ENCODE results near the gene ATXN1. TPM values are rescaled to one million over a fixed set of nuclear protein-coding genes. Genes with fewer than 3 reads are reported as not detected.

ATXN1 gene
- polyA plus RNA-seq, 4 donors: 4.6 to 16.5 (median 5.9) TPM

- FAIRE-seq: no peak
Observed at GRCh38 chr6:16438718-16439591, 322.3 kb downstream of the ATXN1 start.

GRCh38 chr6:16437984-16438383 is 323.3 kb downstream of the ATXN1 start:
- peaks cover 0 to 12% (median 0%) of the 10 kb centered on the region in 3 donors for H3K36me3 ChIP-seq (ENCODE audit: control insufficient read depth in 3 of 3, insufficient read depth in 2 of 3, low read depth in 1 of 3, low read length in 3 of 3)
- no peak for FAIRE-seq
- no peaks in the 10 kb centered on the region for H3K9me3 ChIP-seq (ENCODE audit: control insufficient read depth in 2 of 2, insufficient read depth in 1 of 2, low read depth in 1 of 2, low read length in 1 of 2)
- no peaks in the 10 kb centered on the region for H3K27me3 ChIP-seq (ENCODE audit: control insufficient read depth in 3 of 3, insufficient read depth in 3 of 3, low read length in 3 of 3)
- DNase-seq: no peak
- WGBS, 3 donors: 72 to 83% (median 73%) methylated on average over 3 of the region's 3 CpGs
- H3K27ac ChIP-seq (ENCODE audit: low read depth in 1 of 3, low read length in 2 of 3): no peak overlapping the region
- H3K4me1 ChIP-seq (ENCODE audit: control insufficient read depth in 3 of 3, insufficient read depth in 2 of 3, low read depth in 1 of 3, low read length in 2 of 3): no peaks in the 10 kb centered on the region
- no peak overlapping the region for H3K4me3 ChIP-seq (ENCODE audit: low read depth in 1 of 3, low read length in 3 of 3)

More at GRCh38 chr6:16438718-16439591, 322.3 kb downstream of the ATXN1 start:
- Histone ChIP-seq H3K27ac (ENCODE audit: low read depth in 1 of 3, low read length in 2 of 3) (no peak overlapping the region), H3K9me3 (ENCODE audit: control insufficient read depth in 2 of 2, insufficient read depth in 1 of 2, low read depth in 1 of 2, low read length in 1 of 2) (no peaks in the 10 kb centered on the region), H3K4me3 (ENCODE audit: low read depth in 1 of 3, low read length in 3 of 3) (no peak overlapping the region), H3K4me1 (ENCODE audit: control insufficient read depth in 3 of 3, insufficient read depth in 2 of 3, low read depth in 1 of 3, low read length in 2 of 3) (no peaks in the 10 kb centered on the region), H3K36me3 (ENCODE audit: control insufficient read depth in 3 of 3, insufficient read depth in 2 of 3, low read depth in 1 of 3, low read length in 3 of 3) (peaks cover 0 to 12% (median 0%) of the 10 kb centered on the region in 3 donors), H3K27me3 (ENCODE audit: control insufficient read depth in 3 of 3, insufficient read depth in 3 of 3, low read length in 3 of 3) (no peaks in the 10 kb centered on the region)
- DNase-seq: peak in 1 of 2 donors; percentile 37
- 33 to 88% (median 68%) methylated on average over 8 to 14 of the region's 14 CpGs for WGBS, 3 donors

GRCh38 chr6:16437095-16437494 is 324.2 kb downstream of the ATXN1 start:
- Histone ChIP-seq H3K4me3 (ENCODE audit: low read depth in 1 of 3, low read length in 3 of 3) (no peak overlapping the region), H3K27ac (ENCODE audit: low read depth in 1 of 3, low read length in 2 of 3) (peak overlapping the region in 1 of 3 donors; percentile 40), H3K4me1 (ENCODE audit: control insufficient read depth in 3 of 3, insufficient read depth in 2 of 3, low read depth in 1 of 3, low read length in 2 of 3) (no peaks in the 10 kb centered on the region), H3K27me3 (ENCODE audit: control insufficient read depth in 3 of 3, insufficient read depth in 3 of 3, low read length in 3 of 3) (no peaks in the 10 kb centered on the region), H3K9me3 (ENCODE audit: control insufficient read depth in 2 of 2, insufficient read depth in 1 of 2, low read depth in 1 of 2, low read length in 1 of 2) (no peaks in the 10 kb centered on the region), H3K36me3 (ENCODE audit: control insufficient read depth in 3 of 3, insufficient read depth in 2 of 3, low read depth in 1 of 3, low read length in 3 of 3) (peaks cover 0 to 8% (median 0%) of the 10 kb centered on the region in 3 donors)
- no peak for DNase-seq
- 82 to 91% (median 90%) methylated on average over 7 of the region's 7 CpGs for WGBS, 3 donors
- no peak for FAIRE-seq

GRCh38 chr6:16436550-16436949 is 324.7 kb downstream of the ATXN1 start:
- Histone ChIP-seq H3K9me3 (ENCODE audit: control insufficient read depth in 2 of 2, insufficient read depth in 1 of 2, low read depth in 1 of 2, low read length in 1 of 2) (no peaks in the 10 kb centered on the region), H3K27ac (ENCODE audit: low read depth in 1 of 3, low read length in 2 of 3) (peak overlapping the region in 1 of 3 donors; percentile 40), H3K27me3 (ENCODE audit: control insufficient read depth in 3 of 3, insufficient read depth in 3 of 3, low read length in 3 of 3) (no peaks in the 10 kb centered on the region), H3K36me3 (ENCODE audit: control insufficient read depth in 3 of 3, insufficient read depth in 2 of 3, low read depth in 1 of 3, low read length in 3 of 3) (peaks cover 0 to 8% (median 0%) of the 10 kb centered on the region in 3 donors), H3K4me3 (ENCODE audit: low read depth in 1 of 3, low read length in 3 of 3) (no peak overlapping the region), H3K4me1 (ENCODE audit: control insufficient read depth in 3 of 3, insufficient read depth in 2 of 3, low read depth in 1 of 3, low read length in 2 of 3) (no peaks in the 10 kb centered on the region)
- FAIRE-seq (no peak), DNase-seq (peak in 1 of 2 donors; percentile 13)
- 70 to 83% (median 75%) methylated on average over 2 of the region's 2 CpGs for WGBS, 3 donors

- no peak overlapping the region for H3K4me3 ChIP-seq (ENCODE audit: low read depth in 1 of 3, low read length in 3 of 3)
- 93 to 97% (median 96%) methylated on average over 4 of the region's 4 CpGs for WGBS, 3 donors
- H3K27ac ChIP-seq (ENCODE audit: low read depth in 1 of 3, low read length in 2 of 3): no peak overlapping the region
- H3K4me1 ChIP-seq (ENCODE audit: control insufficient read depth in 3 of 3, insufficient read depth in 2 of 3, low read depth in 1 of 3, low read length in 2 of 3): peaks cover 0 to 3% (median 0%) of the 10 kb centered on the region in 3 donors
- H3K27me3 ChIP-seq (ENCODE audit: control insufficient read depth in 3 of 3, insufficient read depth in 3 of 3, low read length in 3 of 3): no peaks in the 10 kb centered on the region
- FAIRE-seq (no peak), DNase-seq (no peak)
- H3K9me3 ChIP-seq (ENCODE audit: control insufficient read depth in 2 of 2, insufficient read depth in 1 of 2, low read depth in 1 of 2, low read length in 1 of 2): no peaks in the 10 kb centered on the region
- H3K36me3 ChIP-seq (ENCODE audit: control insufficient read depth in 3 of 3, insufficient read depth in 2 of 3, low read depth in 1 of 3, low read length in 3 of 3): peaks cover 0 to 5% (median 0%) of the 10 kb centered on the region in 3 donors
Observed at GRCh38 chr6:16434885-16435284, 326.4 kb downstream of the ATXN1 start.

- FAIRE-seq: no peak
- Histone ChIP-seq H3K4me1 (ENCODE audit: control insufficient read depth in 3 of 3, insufficient read depth in 2 of 3, low read depth in 1 of 3, low read length in 2 of 3) (peaks cover 0 to 3% (median 0%) of the 10 kb centered on the region in 3 donors), H3K9me3 (ENCODE audit: control insufficient read depth in 2 of 2, insufficient read depth in 1 of 2, low read depth in 1 of 2, low read length in 1 of 2) (no peaks in the 10 kb centered on the region), H3K27me3 (ENCODE audit: control insufficient read depth in 3 of 3, insufficient read depth in 3 of 3, low read length in 3 of 3) (no peaks in the 10 kb centered on the region), H3K36me3 (ENCODE audit: control insufficient read depth in 3 of 3, insufficient read depth in 2 of 3, low read depth in 1 of 3, low read length in 3 of 3) (peaks cover 0 to 5% (median 0%) of the 10 kb centered on the region in 3 donors), H3K4me3 (ENCODE audit: low read depth in 1 of 3, low read length in 3 of 3) (no peak overlapping the region), H3K27ac (ENCODE audit: low read depth in 1 of 3, low read length in 2 of 3) (no peak overlapping the region)
- WGBS, 3 donors: 82 to 92% (median 89%) methylated on average over 11 of the region's 11 CpGs
- DNase-seq: no peak
Observed at GRCh38 chr6:16433338-16433890, 327.8 kb downstream of the ATXN1 start.

- H3K27ac ChIP-seq (ENCODE audit: low read depth in 1 of 3, low read length in 2 of 3): no peak overlapping the region
- WGBS, 3 donors: 58 to 77% (median 63%) methylated on average over 6 of the region's 6 CpGs
- no peaks in the 10 kb centered on the region for H3K27me3 ChIP-seq (ENCODE audit: control insufficient read depth in 3 of 3, insufficient read depth in 3 of 3, low read length in 3 of 3)
- peaks cover 0 to 3% (median 0%) of the 10 kb centered on the region in 3 donors for H3K4me1 ChIP-seq (ENCODE audit: control insufficient read depth in 3 of 3, insufficient read depth in 2 of 3, low read depth in 1 of 3, low read length in 2 of 3)
- H3K9me3 ChIP-seq (ENCODE audit: control insufficient read depth in 2 of 2, insufficient read depth in 1 of 2, low read depth in 1 of 2, low read length in 1 of 2): no peaks in the 10 kb centered on the region
- H3K4me3 ChIP-seq (ENCODE audit: low read depth in 1 of 3, low read length in 3 of 3): no peak overlapping the region
- DNase-seq (no peak), FAIRE-seq (no peak)
- peaks cover 0 to 5% (median 0%) of the 10 kb centered on the region in 3 donors for H3K36me3 ChIP-seq (ENCODE audit: control insufficient read depth in 3 of 3, insufficient read depth in 2 of 3, low read depth in 1 of 3, low read length in 3 of 3)
Observed at GRCh38 chr6:16432075-16433032, 328.9 kb downstream of the ATXN1 start.

- Histone ChIP-seq H3K27me3 (ENCODE audit: control insufficient read depth in 3 of 3, insufficient read depth in 3 of 3, low read length in 3 of 3) (no peaks in the 10 kb centered on the region), H3K4me3 (ENCODE audit: low read depth in 1 of 3, low read length in 3 of 3) (no peak overlapping the region), H3K36me3 (ENCODE audit: control insufficient read depth in 3 of 3, insufficient read depth in 2 of 3, low read depth in 1 of 3, low read length in 3 of 3) (peaks cover 0 to 7% (median 0%) of the 10 kb centered on the region in 3 donors), H3K27ac (ENCODE audit: low read depth in 1 of 3, low read length in 2 of 3) (no peak overlapping the region), H3K9me3 (ENCODE audit: control insufficient read depth in 2 of 2, insufficient read depth in 1 of 2, low read depth in 1 of 2, low read length in 1 of 2) (no peaks in the 10 kb centered on the region), H3K4me1 (ENCODE audit: control insufficient read depth in 3 of 3, insufficient read depth in 2 of 3, low read depth in 1 of 3, low read length in 2 of 3) (peaks cover 0 to 3% (median 0%) of the 10 kb centered on the region in 3 donors)
- FAIRE-seq (no peak), DNase-seq (no peak)
- 65 to 91% (median 90%) methylated on average over 3 of the region's 3 CpGs for WGBS, 3 donors
Observed at GRCh38 chr6:16431106-16431505, 330.2 kb downstream of the ATXN1 start.

Data from small intestine (tissue), 7 donors.